Measurements from ENCODE around the gene MRGPRX4.

MRGPRX4 gene

GRCh38 chr11:18137186-18137800, 35.3 kb upstream of the MRGPRX4 start:
- no peaks in the 10 kb centered on the region for H3K36me3 ChIP-seq (ENCODE audit: control insufficient read depth, low read length)
- no peaks in the 10 kb centered on the region for H3K79me2 ChIP-seq (ENCODE audit: control insufficient read depth, low read length)
- H3K27ac ChIP-seq (ENCODE audit: low read depth, low read length), result no peak overlapping the region
- H3K9me3 ChIP-seq (ENCODE audit: control insufficient read depth, insufficient read depth, low read length), result no peaks in the 10 kb centered on the region
- H4K20me1 ChIP-seq (ENCODE audit: control insufficient read depth, insufficient read depth, low read depth, low read length), result no peaks in the 10 kb centered on the region
- H3K9me2 ChIP-seq (replicated peaks; ENCODE audit: control insufficient read depth, low read length), result no peaks in the 10 kb centered on the region
- peaks cover 11% of the 10 kb centered on the region for H3K27me3 ChIP-seq (ENCODE audit: control insufficient read depth, low read length)
- no peaks in the 10 kb centered on the region for H3K4me1 ChIP-seq (ENCODE audit: control insufficient read depth, low read length)
- H3F3A ChIP-seq (ENCODE audit: control insufficient read depth, insufficient read depth), result no peaks in the 10 kb centered on the region
- H3K4me2 ChIP-seq (ENCODE audit: low read length), result no peak overlapping the region
- H3K4me3 ChIP-seq (ENCODE audit: low read length), result no peak overlapping the region
- TF ChIP-seq CTCF (IDR thresholded peaks at IDR 0.05; ENCODE audit: low read depth, low read length, poor library complexity, severe bottlenecking) (no peak), EZH2phosphoT487 (IDR thresholded peaks at IDR 0.05; ENCODE audit: borderline replicate concordance, low read length) (no peak)

- H3K4me2 ChIP-seq (ENCODE audit: low read length), result no peak overlapping the region
- H3K36me3 ChIP-seq (ENCODE audit: control insufficient read depth, low read length), result no peaks in the 10 kb centered on the region
- H3F3A ChIP-seq (ENCODE audit: control insufficient read depth, insufficient read depth), result no peaks in the 10 kb centered on the region
- H4K20me1 ChIP-seq (ENCODE audit: control insufficient read depth, insufficient read depth, low read depth, low read length), result no peaks in the 10 kb centered on the region
- peaks cover 3% of the 10 kb centered on the region; the same call in 1 of the 2 replicates for H3K27me3 ChIP-seq (ENCODE audit: control insufficient read depth, low read length)
- H3K27ac ChIP-seq (ENCODE audit: low read depth, low read length), result no peak overlapping the region
- H3K79me2 ChIP-seq (ENCODE audit: control insufficient read depth, low read length), result no peaks in the 10 kb centered on the region
- H3K9me3 ChIP-seq (ENCODE audit: control insufficient read depth, insufficient read depth, low read length), result no peaks in the 10 kb centered on the region
- H3K4me3 ChIP-seq (ENCODE audit: low read length), result no peak overlapping the region
- TF ChIP-seq EZH2phosphoT487 (IDR thresholded peaks at IDR 0.05; ENCODE audit: borderline replicate concordance, low read length), result no peak
- no peak for TF ChIP-seq CTCF (IDR thresholded peaks at IDR 0.05; ENCODE audit: low read depth, low read length, poor library complexity, severe bottlenecking)
- no peaks in the 10 kb centered on the region for H3K9me2 ChIP-seq (replicated peaks; ENCODE audit: control insufficient read depth, low read length)
- no peaks in the 10 kb centered on the region for H3K4me1 ChIP-seq (ENCODE audit: control insufficient read depth, low read length)
Observed at GRCh38 chr11:18140145-18140544, 32.5 kb upstream of the MRGPRX4 start.

GRCh38 chr11:18144243-18144642, 28.4 kb upstream of the MRGPRX4 start:
- H3F3A ChIP-seq (ENCODE audit: control insufficient read depth, insufficient read depth), result no peaks in the 10 kb centered on the region
- peaks cover 10% of the 10 kb centered on the region; the same call in 1 of the 2 replicates for H3K27me3 ChIP-seq (ENCODE audit: control insufficient read depth, low read length)
- no peaks in the 10 kb centered on the region for H3K36me3 ChIP-seq (ENCODE audit: control insufficient read depth, low read length)
- H4K20me1 ChIP-seq (ENCODE audit: control insufficient read depth, insufficient read depth, low read depth, low read length), result no peaks in the 10 kb centered on the region
- no peaks in the 10 kb centered on the region for H3K4me1 ChIP-seq (ENCODE audit: control insufficient read depth, low read length)
- H3K27ac ChIP-seq (ENCODE audit: low read depth, low read length), result no peak overlapping the region
- TF ChIP-seq CTCF (IDR thresholded peaks at IDR 0.05; ENCODE audit: low read depth, low read length, poor library complexity, severe bottlenecking), result no peak
- no peak for TF ChIP-seq EZH2phosphoT487 (IDR thresholded peaks at IDR 0.05; ENCODE audit: borderline replicate concordance, low read length)
- no peaks in the 10 kb centered on the region for H3K79me2 ChIP-seq (ENCODE audit: control insufficient read depth, low read length)
- no peak overlapping the region for H3K4me3 ChIP-seq (ENCODE audit: low read length)
- H3K9me3 ChIP-seq (ENCODE audit: control insufficient read depth, insufficient read depth, low read length), result no peaks in the 10 kb centered on the region
- H3K9me2 ChIP-seq (replicated peaks; ENCODE audit: control insufficient read depth, low read length), result no peaks in the 10 kb centered on the region
- no peak overlapping the region for H3K4me2 ChIP-seq (ENCODE audit: low read length)

Data from DOHH2 (cell line).